Esophagus muscularis mucosa (tissue), 4 donors: ENCODE data around the gene LRRC8E.

Source experiments
- CTCF ChIP-seq, 3 experiments: fragments of 200-600 bp in 2 of 3; fragments of 450-650 bp in 1 of 3; sonication (generic) in 2 of 3; IDR thresholded peaks; one replicate each; pipeline ENCODE4 v1.5.1; 2017 to 2019; ENCODE audit warnings: antibody characterized with exemption in 3 of 3, mild to moderate bottlenecking in 2 of 3, moderate library complexity in 1 of 3
- EP300 ChIP-seq: sonication (generic); formaldehyde crosslinking; IDR thresholded peaks from one replicate; pipeline ENCODE4 v1.6.1; 2017; ENCODE audit warnings: antibody characterized with exemption
- POLR2A ChIP-seq: fragments of 450-650 bp; IDR thresholded peaks from one replicate; pipeline ENCODE4 v1.6.1; 2017; ENCODE audit warnings: antibody characterized with exemption, moderate library complexity, mild to moderate bottlenecking, low read depth

DNA sequence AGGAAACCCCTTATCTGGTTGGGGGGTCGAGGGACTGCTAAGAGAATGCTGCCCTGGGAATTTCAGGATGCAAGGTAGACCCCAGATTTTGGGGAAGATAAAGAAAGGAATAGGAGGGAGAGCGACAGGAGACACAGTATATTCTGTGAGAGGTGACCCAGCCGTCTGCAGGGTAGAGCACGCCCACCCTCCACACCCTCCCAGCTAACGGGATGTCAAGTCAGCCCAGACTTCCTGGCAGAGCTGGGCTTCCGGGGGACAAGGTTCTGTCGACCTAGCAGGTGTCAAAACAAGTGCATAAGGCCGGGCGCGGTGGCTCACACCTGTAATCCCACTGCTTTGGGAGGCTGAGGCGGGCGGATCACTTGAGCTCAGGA lies 13.4 kb upstream of the LRRC8E start:
- no peak for TF ChIP-seq CTCF (IDR thresholded peaks at IDR 0.05)
- no peak for TF ChIP-seq EP300
- TF ChIP-seq POLR2A, result no peak
